HG02885 (cell line): ENCODE results near the gene CAPN12.

Experiments
- ATAC-seq: cut with Tn5 transposase; IDR thresholded peaks from one replicate; pipeline ENCODE4 v1.9.1; 2021; ENCODE audit warnings: mild to moderate bottlenecking; ENCODE audit not compliant: unreplicated experiment, poor library complexity

The CAPN12 gene

DNA sequence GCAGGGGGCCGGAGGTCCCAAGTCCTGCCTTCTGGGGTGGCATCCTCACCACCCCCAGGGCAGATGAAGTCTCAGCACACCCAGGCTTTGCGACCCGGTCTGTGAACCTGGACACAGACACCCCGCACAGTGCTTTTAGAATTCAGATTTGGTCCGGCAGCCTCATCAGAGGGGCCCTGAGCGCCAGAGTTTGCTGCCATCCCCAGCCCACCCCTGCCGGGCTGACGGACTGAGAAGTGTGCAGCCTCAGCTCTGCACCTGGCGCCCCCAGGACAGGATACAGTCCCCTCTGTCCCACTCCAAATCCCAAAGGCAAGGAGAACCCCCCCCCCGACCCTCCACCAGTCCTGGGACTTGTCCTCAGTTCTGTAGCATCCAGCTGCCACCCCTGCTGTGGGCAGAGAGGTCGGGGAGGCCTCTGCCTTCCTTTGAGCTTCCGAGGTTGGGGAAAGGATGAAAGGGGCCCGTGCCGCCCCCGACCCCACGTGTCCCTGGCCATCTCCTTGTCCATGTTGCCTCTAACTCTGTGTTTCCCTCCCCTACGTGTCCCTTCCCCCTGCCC, 16.9 kb downstream of the CAPN12 start:
- ATAC-seq: no peak

DNA sequence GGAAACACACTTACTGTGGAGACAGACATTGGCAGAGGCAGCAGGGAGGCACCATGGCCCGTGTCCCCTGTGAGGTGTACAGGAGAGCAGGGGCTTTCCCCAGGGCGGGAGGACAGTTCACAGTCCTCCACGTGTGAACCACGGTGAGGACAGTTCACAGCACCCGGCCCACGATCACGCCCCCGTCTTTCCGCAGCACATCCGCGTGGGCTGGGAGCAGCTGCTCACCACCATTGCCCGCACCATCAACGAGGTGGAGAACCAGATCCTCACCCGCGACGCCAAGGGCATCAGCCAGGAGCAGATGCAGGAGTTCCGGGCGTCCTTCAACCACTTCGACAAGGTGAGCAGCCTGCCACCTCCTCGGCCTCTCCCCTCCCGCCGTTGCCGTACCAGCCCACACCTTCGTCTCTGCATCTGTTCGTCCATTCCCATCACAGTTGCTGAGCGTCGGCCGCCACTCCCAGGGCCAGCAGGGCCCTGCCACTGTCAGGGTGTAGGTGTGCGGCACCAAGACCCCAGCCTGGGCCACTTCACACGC, 17.4 kb downstream of the CAPN12 start:
- no peak for ATAC-seq

DNA sequence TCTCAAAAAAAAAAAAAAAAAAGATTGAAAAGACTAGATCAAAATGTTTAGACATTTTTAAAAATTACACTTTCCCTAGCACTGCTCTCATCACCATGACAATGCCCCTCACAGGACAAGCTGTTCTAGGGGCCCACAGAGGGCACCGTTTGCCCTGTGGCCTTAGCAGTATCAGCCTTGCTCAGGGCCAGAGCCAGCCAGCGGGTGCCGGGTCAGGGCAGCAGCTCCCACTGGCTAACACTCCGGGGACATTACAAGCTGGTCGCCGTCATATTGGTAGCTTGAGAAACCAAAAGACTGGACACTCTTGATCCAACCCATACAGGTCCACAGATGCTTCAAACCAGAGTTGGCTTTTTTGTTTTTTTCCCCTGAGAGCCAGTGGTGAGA, 18.0 kb downstream of the CAPN12 start:
- no peak for ATAC-seq

DNA sequence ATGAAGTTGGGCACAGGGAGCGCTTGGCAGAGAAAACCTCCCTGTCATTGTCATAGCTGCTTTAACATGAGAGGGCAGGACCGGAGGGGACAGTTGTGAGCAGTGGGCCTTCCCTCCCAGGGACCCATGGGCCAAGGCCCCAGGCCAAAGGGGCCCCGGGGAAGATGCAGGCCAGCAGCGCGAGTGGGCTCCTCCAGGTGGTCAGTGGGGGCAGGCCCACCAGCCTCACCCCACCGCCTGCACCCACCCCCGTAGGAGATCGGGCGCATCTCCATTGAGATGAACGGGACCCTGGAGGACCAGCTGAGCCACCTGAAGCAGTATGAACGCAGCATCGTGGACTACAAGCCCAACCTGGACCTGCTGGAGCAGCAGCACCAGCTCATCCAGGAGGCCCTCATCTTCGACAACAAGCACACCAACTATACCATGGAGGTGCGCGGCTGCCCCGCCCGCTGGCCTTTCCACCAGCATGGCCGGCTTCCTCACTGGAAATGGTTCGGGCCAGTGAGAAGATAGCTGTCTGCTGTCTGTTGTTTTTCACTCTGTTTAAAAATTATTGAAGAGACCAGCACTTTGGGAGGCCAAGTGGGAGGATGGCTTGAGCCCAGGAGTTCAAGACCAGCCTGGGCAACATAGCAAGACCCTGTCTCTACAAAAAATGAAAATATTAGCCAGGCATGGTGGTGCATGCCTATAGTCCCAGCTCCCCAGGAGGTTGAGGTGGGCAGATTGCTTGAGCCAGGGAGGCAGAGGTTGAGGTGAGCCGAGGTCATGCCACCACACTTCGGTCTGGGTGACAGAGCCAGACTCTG, 18.6 kb downstream of the CAPN12 start:
- ATAC-seq: no peak

DNA sequence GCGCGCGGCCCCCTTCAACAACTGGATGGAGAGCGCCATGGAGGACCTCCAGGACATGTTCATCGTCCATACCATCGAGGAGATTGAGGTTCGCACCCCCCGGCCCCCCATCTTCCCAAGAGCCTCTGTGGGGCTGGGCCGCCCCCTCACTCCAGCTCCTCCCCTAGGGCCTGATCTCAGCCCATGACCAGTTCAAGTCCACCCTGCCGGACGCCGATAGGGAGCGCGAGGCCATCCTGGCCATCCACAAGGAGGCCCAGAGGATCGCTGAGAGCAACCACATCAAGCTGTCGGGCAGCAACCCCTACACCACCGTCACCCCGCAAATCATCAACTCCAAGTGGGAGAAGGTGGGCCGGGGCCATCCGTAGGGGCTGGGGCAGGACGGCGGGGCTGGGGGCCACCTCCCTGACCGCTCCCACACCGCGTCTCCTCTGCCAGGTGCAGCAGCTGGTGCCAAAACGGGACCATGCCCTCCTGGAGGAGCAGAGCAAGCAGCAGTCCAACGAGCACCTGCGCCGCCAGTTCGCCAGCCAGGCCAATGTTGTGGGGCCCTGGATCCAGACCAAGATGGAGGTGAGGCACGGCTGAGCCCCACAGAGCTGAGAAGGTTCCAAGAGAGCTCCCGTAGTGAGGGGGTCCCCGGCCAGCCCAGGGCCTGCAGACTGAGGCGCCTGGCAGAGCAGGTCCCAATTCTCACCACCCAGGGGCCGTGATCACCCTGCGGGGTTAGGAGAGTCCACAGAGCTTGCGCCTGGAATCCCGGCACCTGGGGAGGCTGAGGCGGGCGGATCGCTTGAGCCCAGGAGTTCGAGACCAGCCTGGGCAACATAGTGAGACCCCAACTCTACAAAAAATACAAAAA, 20.1 kb downstream of the CAPN12 start:
- ATAC-seq: no peak

DNA sequence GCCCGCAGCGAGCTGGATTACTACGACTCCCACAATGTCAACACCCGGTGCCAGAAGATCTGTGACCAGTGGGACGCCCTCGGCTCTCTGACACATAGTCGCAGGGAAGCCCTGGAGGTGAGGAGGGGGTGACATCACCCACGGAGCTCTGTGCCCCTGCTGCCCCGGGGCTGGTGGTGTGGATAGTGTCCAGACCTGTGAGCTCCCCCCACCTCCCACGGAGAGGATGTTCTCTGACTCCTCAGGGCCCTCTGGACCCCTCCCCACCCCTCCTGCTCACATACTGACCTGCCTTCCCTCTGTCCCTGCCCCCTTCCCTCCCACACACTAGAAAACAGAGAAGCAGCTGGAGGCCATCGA, 20.7 kb downstream of the CAPN12 start:
- no peak for ATAC-seq

DNA sequence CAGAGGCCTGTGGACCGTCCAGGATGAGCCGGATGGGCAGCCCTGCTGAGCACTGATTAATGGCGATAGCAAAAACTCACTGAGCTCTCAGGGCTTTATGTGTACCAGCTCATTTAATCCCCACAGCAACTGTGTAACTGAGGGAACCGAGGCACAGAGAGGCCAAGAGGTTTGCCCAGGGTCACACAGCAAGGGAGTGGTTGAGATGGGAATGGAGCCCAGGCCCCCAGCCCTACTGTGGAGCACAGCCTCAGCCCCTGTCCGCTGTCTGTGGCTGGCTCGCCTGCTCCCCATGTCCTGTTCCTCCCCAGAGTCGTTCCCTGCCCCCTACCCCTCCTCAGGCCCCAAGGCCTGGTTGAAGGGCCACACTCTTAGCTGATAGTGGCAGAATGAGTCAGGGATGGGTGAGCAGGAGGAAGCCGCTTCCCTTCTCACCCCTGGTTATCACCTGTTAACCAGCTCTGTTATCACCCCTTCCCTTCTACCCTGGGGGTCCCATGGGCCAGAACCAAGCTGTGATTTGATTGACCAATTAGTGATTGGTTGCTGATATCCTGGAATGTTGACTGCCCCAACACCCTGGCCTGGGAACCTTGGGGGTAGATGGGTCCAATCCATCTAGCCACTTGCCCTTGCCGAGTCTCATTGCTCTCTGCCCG, 21.2 kb downstream of the CAPN12 start:
- no peak for ATAC-seq

DNA sequence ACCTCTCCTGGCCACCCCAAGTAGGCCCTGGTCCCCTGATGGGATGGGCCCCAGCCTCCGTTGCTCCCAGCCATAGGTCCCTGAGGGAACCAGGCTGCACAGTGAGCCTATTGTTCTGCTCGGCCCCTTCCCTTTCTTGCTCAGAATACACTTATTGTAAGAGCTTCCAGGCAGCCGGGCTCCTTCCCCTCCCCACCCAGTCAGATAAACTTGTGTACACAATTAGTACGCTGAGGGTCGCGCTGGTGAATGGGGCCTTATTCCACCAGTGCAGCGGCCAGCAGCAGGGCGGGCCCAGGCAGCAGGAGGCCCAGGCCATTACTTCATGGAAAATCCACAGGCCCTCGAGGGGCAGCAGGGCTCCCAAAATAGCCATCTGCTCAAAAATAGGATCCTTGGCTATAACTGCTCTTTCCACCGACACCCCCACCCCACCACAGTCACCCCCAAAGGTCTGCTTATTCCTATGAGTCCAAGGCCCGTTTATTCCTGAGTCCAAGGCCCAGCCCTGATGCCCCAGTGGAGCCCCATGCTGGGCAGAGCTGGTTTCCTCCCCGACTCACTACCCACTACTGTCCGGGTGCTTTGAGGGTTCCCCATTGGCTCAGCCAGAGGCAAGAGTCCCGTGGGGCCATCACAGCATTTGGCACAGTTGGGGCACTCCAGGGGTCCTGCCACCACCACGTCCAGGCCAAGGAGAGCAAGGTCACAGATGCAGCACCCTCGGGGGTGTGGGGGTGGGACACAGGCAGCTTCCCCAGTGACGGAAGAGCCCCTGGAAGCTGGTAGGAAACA, 22.1 kb downstream of the CAPN12 start:
- ATAC-seq: no peak

DNA sequence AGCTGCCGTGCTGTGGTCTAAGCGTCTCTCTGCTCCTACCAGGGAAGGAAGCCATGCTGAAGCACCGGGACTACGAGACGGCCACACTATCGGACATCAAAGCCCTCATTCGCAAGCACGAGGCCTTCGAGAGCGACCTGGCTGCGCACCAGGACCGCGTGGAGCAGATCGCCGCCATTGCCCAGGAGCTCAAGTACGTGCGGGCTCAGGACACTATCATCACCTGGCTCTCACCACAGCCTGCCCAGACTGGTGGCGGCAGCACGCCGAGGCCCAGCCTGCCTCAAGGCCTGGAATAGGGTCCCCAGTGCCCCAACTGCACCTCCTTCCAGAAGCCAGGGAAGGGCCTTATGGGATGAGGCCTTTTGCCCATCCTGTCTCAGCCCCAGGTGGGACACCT, 22.8 kb downstream of the CAPN12 start:
- no peak for ATAC-seq

DNA sequence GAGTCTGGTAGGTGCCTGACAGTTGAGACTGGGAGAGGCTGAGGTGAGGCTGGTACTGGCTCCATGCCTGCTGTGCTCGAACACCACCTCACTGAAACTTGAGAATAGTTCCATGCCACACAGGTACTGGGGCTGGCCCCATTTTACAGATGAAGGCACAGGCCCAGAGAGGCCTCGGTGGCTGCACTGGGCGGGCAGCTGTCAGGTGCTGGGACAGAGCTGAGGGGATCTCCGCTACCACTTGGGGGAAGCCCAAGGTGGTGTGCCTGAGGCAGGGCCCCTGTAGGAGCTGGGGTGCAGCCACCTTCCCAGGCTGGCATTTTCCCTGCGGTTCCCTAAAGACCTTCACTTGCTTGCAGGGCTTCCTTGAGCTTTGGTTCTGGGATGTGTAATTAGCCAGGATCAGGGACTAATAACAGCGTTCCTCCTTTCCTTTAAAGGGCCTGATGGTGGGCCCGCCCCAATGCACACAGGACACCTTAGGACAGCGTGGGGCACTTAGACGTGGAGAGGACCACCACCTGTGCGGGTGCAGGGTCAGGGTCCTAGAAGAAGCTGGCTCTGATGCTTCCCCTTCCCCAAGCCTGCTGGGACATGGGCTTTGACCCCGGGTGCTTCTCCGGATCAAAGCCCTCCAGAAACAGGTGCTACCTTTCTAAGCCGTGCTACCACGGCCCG, 23.6 kb downstream of the CAPN12 start:
- ATAC-seq: no peak

DNA sequence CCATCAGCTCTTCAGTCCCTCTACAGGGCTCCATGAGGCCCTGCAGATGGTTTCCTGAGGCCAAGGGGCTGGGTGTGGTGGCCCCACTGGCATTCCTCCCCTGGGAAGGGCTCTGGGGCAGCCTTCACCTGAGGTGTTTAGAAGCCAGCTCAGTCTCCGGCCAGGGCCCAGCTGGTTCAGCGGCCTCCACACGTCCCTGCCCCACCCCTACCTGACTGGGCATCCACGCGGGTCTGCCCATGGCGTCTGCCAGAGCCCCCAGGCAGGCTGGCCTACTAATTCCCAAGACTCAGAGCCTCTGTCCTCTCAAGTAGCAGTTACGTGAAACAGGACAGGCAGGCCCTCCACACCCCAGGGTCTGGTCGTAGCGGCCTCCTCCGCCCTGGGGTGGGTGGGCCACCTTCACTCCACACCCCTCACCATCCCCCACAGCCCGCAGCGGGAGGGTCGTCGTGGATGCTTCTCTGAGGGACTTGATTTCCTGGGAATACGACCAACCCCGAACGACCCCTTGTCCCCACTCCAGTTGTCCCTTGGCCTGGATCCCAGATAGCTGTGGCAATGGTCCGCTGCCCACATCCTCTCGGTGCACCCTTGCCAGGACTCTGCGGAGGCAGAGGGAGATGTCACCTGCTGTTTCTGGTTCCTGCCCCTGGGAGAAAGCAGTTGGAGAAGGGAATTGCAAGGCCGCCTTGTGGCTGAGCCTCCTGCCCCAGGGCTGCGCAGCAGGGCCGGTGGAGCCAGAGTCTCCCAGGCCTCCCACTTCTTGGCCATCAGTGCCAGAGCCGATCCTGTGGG, 24.3 kb downstream of the CAPN12 start:
- ATAC-seq: no peak

DNA sequence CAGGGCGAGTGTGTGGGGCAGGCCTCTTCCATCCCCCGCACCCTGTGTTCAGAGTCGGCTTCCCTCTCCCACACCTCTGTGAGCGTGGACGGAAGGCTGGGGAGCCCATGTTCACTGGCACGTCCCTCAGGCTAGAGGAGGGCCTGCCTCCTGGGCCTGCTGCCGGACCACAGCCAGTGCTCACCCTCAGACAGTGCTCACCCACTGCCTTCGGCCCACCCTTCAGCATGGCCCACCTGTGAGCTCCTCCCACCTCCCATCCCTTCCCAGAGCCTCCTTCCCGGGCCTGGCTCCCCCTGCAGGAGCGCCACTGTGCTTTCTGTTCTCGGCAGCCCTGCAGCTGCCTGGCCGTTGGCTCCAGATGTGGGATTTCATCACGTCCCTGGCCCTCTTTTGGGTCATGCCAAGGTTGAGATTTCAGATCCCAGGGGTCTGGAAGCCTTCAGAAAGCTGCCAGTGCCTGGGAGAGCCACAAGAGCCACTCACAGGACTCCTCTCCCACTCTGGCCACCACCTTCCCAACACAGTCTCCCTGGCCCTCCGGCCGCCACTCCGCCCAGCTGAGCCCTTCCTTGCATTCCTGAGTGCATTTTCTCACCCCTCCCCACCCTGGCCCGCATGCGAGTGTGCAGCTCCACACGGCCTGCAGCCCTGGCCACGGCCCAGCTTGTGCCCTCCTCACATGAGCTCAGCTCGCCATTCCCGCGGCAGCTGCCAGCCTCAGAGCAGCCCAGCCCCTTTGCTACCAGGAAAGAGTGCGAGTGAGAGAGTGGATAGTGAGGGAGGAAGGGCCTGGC, 25.3 kb downstream of the CAPN12 start:
- ATAC-seq: no peak

DNA sequence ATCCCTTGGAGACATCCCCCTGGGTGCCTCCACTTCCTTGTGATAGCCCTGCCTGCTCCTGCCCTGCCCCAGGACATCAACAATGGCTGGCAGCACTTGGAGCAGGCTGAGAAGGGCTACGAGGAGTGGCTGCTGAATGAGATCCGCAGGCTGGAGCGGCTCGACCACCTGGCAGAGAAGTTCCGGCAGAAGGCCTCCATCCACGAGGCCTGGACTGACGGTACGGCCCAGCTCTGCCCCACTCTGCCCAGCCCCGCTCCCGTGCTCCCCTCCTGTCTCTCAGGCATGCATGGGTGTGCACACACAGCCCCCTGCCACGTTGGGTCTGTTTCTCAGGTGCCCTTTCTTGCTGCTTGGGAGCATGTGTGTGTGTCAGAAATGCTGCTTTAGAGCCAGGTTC, 26.4 kb downstream of the CAPN12 start:
- ATAC-seq: no peak

DNA sequence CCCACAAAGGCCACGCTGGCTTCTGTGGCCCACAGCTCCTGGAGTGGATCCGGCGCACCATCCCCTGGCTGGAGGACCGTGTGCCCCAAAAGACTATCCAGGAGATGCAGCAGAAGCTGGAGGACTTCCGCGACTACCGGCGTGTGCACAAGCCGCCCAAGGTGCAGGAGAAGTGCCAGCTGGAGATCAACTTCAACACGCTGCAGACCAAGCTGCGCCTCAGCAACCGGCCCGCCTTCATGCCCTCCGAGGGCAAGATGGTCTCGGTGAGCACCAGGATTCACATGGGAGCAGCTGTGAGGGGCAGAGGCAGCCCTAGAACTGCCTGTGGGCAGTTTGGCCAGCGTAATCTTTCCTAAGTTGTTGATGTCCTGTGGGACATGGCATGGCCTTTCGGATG, 27.2 kb downstream of the CAPN12 start:
- ATAC-seq: no peak

DNA sequence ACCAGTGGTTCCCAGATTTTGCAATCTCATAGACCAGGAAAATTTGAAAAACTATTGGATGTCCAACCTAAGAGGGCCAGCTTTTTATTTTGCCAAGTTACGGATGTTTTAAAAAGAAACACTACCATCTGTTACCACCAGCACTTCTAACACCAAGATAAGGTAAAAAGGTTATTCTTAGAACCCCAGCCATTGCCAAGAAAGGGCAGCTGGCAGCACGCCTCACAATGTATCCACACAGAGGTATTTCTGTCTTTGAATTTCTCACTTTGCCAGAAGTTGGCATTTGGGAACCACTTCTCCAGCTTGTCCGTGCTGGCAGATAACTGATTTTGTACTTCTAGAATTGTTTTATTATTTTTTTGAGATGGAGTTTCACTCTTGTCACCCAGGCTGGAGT, 28.7 kb downstream of the CAPN12 start:
- no peak for ATAC-seq

DNA sequence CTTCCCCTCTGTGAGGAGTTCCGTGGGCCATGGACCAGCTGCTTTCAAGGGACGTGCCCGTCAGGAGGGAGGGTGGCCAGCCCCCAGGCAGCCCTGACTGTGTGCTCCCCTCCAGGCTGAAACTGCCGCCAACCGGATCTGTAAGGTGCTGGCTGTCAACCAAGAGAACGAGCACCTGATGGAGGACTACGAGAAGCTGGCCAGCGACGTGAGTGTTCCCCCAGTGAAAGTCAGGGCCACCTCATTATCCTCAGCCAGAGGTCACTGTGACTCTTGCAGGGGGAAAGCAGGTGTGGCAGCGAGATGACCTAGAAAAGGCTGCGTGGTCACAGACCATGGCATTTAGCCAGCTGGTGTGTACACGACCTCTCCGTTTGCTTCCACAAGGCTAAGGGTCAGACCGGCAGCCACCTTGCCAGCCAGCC, 29.9 kb downstream of the CAPN12 start:
- no peak for ATAC-seq

DNA sequence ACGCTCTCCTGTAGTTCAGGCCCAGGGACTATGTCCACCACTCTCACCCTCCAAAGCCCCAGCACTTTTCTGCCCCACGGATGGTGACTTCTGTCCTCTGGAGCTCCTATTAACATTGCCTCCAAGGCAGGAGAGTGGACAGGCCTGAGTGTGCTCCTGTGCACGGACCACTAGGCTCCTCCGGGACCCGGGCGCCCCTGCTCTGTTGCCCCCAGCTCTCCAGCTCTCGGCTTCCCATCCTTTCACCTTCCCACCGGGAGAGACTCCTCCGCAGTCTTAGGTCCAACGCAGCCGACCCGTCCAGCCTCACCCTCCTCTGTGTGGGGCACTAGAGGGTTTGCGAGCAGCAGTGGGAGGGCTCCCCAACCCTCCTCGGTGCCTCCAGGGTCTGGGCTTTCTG, 30.4 kb downstream of the CAPN12 start:
- ATAC-seq: no peak

DNA sequence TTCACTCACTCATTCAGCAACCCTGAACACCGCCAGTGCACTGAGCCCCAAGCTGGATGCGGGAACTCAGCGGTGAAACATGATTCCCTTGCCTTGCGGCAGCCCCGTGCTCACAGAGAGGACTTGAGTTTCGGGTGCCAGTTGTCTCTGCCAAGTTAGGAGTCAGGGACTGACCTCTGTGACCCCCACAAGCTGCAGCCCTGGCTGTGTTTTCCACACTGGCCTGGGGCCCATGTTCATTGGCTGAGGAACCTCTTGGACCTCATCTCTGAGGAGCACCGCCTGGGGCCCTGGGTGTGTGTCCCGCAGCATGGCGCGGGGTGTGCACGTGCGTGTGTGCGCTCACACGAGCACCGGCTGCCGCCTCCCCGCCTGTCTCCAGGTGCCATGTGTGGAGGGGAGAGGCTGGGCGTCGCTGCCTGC, 31.0 kb downstream of the CAPN12 start:
- no peak for ATAC-seq
